HepG2 (cell line): Measurements from ENCODE around the gene MAMSTR. TPM values are rescaled to one million over a fixed set of nuclear protein-coding genes. Genes with fewer than 3 reads are reported as not detected.

Experiments
- CBX5 ChIP-seq: sonication (generic); formaldehyde crosslinking; IDR thresholded peaks from 2 replicates; pipeline ENCODE4 v1.4.0; 2020; ENCODE audit warnings: missing genetic modification reagents, borderline replicate concordance
- CREB1 ChIP-seq, 2 experiments: fragments of 450-650 bp in 1 of 2; IDR thresholded peaks; 2 replicates each; pipeline ENCODE4 v1.6.1; 2016 to 2017; ENCODE audit warnings: control low read depth in 1 of 2, mild to moderate bottlenecking in 1 of 2, missing compliant biosample characterization in 1 of 2, missing genetic modification characterization in 1 of 2
- EED ChIP-seq: sonication (generic); formaldehyde crosslinking; IDR thresholded peaks from 2 replicates; pipeline ENCODE4 v1.5.0; 2020; ENCODE audit warnings: mild to moderate bottlenecking, missing genetic modification reagents
- ELF4 ChIP-seq: sonication (generic); formaldehyde crosslinking; IDR thresholded peaks from 2 replicates; pipeline ENCODE4 v1.5.0; 2020; ENCODE audit warnings: missing genetic modification reagents, mild to moderate bottlenecking, moderate library complexity, borderline replicate concordance
- ETS1 ChIP-seq: sonication (generic); formaldehyde crosslinking; IDR thresholded peaks from 2 replicates; pipeline ENCODE4 v1.4.0; 2020; ENCODE audit warnings: missing genetic modification reagents
- MAZ ChIP-seq, 2 experiments: sonication (generic) in 1 of 2; formaldehyde crosslinking in 1 of 2; IDR thresholded peaks; 2 replicates each; pipeline versions ENCODE4 v1.5.0 to v1.6.1; 2012 to 2020; ENCODE audit warnings: low read depth in 2 of 2, mild to moderate bottlenecking in 2 of 2, borderline replicate concordance in 1 of 2, improper control_type of control experiment in 1 of 2, low read length in 1 of 2, missing genetic modification reagents in 1 of 2, moderate library complexity in 1 of 2
- PAWR ChIP-seq: sonication (generic); formaldehyde crosslinking; IDR thresholded peaks from 2 replicates; pipeline ENCODE4 v1.4.0; 2020; ENCODE audit warnings: missing genetic modification reagents, mild to moderate bottlenecking, borderline replicate concordance
- PPARG ChIP-seq: conservative IDR thresholded peaks from 2 replicates; pipeline ENCODE4 v1.6.1; 2016; ENCODE audit warnings: missing biosample characterization, missing genetic modification reagents
- REPIN1 ChIP-seq: sonication (generic); formaldehyde crosslinking; IDR thresholded peaks from 2 replicates; pipeline ENCODE4 v1.8.0; 2022; ENCODE audit warnings: missing genetic modification reagents, low read depth, mild to moderate bottlenecking, borderline replicate concordance
- SIX4 ChIP-seq: sonication (generic); formaldehyde crosslinking; IDR thresholded peaks from 2 replicates; pipeline ENCODE4 v1.4.0; 2020; ENCODE audit warnings: missing genetic modification reagents
- ZBTB26 ChIP-seq: IDR thresholded peaks from 2 replicates; pipeline ENCODE4 v1.6.1; 2016; ENCODE audit warnings: missing compliant biosample characterization, missing genetic modification reagents, borderline replicate concordance
- ZBTB3 ChIP-seq: sonication (generic); formaldehyde crosslinking; IDR thresholded peaks from 2 replicates; pipeline ENCODE4 v1.4.0; 2020; ENCODE audit warnings: low read depth, mild to moderate bottlenecking, moderate library complexity, missing genetic modification reagents, borderline replicate concordance
- ZFP90 ChIP-seq: sonication (generic); formaldehyde crosslinking; IDR thresholded peaks from 2 replicates; pipeline ENCODE4 v1.8.0; 2022; ENCODE audit warnings: missing genetic modification reagents, mild to moderate bottlenecking, inconsistent platforms, borderline replicate concordance
- ZNF18 ChIP-seq: sonication (generic); formaldehyde crosslinking; IDR thresholded peaks from 2 replicates; pipeline ENCODE4 v1.8.0; 2022; ENCODE audit warnings: mild to moderate bottlenecking, missing genetic modification reagents; ENCODE audit not compliant: insufficient replicate concordance
- ZSCAN31 ChIP-seq: sonication (generic); formaldehyde crosslinking; IDR thresholded peaks from 2 replicates; pipeline ENCODE4 v1.5.0; 2020; ENCODE audit warnings: low read depth, mild to moderate bottlenecking, missing genetic modification reagents
- polyA plus RNA-seq, 8 experiments: library from polyadenylated mRNA; depleted of rRNA in 3 of 8; stranded (reverse) in 7 of 8; unstranded in 1 of 8; fragments of >200 nt; fragmentation: Illumina TruSeq in 4 of 8; extraction: Trizol in 4 of 8; gene quantifications; 2 replicates each; pipeline versions ENCODE4 v1.2.1 to v1.2.3, GENCODE V29; 2011 to 2016; ENCODE audit warnings: low read depth in 4 of 8, missing spikeins in 1 of 8, mixed read lengths in 1 of 8; ENCODE audit not compliant: insufficient read depth in 1 of 8
- total RNA-seq, 5 experiments: library from RNA; depleted of rRNA; stranded (reverse); fragments of >200 nt; fragmentation: Illumina TruSeq; extraction: Trizol; gene quantifications; 2 replicates each; pipeline ENCODE4 v1.2.3, GENCODE V29; 2016; ENCODE audit warnings: low read depth in 1 of 5
- TF ChIP-seq, protein P1 (sequence below): sonication (generic); formaldehyde crosslinking; IDR thresholded peaks from 2 replicates; pipeline ENCODE4 v1.4.0; 2020; ENCODE audit warnings: missing genetic modification reagents, borderline replicate concordance

The MAMSTR gene
- total and polyA plus RNA-seq, 2 of the 13 experiments (the other 11 are each of a cell fraction or from before 2014, with no cell fraction given): 2.2 to 2.4 TPM

DNA sequence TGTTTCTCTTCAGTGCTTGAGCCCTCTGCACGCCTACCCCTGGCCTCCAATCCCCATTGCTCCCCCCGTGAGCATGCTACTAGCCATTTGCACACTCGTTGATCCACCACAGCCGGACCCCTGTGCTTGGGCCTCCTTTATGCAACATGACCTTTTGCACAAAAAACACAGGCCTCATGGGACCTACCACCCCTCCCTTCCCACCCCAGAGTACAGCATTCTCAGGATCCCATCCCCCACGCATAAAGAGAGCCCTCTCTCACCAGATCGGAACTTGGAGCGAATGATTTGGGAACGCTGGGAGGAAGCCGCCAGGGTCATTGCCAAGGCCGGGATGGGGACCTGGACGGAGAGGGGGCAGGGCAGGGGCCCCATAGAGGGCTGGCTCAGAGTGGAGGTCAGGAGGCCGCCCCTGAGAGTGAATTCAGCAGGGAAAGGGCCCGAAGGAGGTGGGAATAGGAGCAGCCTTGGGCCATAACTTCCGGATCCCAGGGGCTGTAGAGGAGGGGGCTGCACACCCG is 754 bp downstream of the MAMSTR start (continued):
- TF ChIP-seq, protein P1, sequence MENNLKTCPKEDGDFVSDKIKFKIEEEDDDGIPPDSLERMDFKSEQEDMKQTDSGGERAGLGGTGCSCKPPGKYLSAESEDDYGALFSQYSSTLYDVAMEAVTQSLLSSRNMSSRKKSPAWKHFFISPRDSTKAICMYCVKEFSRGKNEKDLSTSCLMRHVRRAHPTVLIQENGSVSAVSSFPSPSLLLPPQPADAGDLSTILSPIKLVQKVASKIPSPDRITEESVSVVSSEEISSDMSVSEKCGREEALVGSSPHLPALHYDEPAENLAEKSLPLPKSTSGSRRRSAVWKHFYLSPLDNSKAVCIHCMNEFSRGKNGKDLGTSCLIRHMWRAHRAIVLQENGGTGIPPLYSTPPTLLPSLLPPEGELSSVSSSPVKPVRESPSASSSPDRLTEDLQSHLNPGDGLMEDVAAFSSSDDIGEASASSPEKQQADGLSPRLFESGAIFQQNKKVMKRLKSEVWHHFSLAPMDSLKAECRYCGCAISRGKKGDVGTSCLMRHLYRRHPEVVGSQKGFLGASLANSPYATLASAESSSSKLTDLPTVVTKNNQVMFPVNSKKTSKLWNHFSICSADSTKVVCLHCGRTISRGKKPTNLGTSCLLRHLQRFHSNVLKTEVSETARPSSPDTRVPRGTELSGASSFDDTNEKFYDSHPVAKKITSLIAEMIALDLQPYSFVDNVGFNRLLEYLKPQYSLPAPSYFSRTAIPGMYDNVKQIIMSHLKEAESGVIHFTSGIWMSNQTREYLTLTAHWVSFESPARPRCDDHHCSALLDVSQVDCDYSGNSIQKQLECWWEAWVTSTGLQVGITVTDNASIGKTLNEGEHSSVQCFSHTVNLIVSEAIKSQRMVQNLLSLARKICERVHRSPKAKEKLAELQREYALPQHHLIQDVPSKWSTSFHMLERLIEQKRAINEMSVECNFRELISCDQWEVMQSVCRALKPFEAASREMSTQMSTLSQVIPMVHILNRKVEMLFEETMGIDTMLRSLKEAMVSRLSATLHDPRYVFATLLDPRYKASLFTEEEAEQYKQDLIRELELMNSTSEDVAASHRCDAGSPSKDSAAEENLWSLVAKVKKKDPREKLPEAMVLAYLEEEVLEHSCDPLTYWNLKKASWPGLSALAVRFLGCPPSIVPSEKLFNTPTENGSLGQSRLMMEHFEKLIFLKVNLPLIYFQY (CRISPR knock-in tag): no peak
- TF ChIP-seq REPIN1 (peak; percentile 83; the same call in 1 of the 2 replicates), ZBTB26 (no peak), ZSCAN31 (CRISPR knock-in tag) (no peak), PPARG (CRISPR knock-in tag) (peak; percentile 98), ZBTB3 (no peak), ZNF18 (CRISPR knock-in tag) (no peak), PAWR (CRISPR knock-in tag) (no peak), ZFP90 (CRISPR knock-in tag) (0 out of 2 replicates have a peak, but pooled peaks have one; percentile 38), ETS1 (CRISPR knock-in tag) (no peak), SIX4 (peak; percentile 33; the same call in 1 of the 2 replicates), EED (CRISPR knock-in tag) (no peak), CREB1 (IDR thresholded peaks at IDR 0.05) (no peak), CREB1 (CRISPR knock-in tag; IDR thresholded peaks at IDR 0.05) (peak; percentile 60; the same call in 1 of the 2 replicates), ELF4 (CRISPR knock-in tag) (no peak), MAZ (IDR thresholded peaks at IDR 0.05; ENCODE audit: borderline replicate concordance, low read depth, low read length) (no peak), MAZ (CRISPR knock-in tag; IDR thresholded peaks at IDR 0.05; ENCODE audit: low read depth) (0 out of 2 replicates have a peak, but pooled peaks have one; percentile 51), CBX5 (CRISPR knock-in tag) (peak; percentile 36; the same call in 1 of the 2 replicates)
